Inflammatory macrophage treated with lipopolysaccharide for 4 hours (primary cell): ENCODE measurements around the gene TLE5.
"Not testable (repeated sequence)": the region's sequence is repeated elsewhere in the genome, so short reads cannot be mapped to it uniquely, and the experiment has no call there.

Source experiments
- DNase-seq: peaks from one replicate; pipeline ENCODE4 v3.0.0-alpha.2; 2020

TLE5 gene

GRCh38 chr19:3041761-3042620, 20.3 kb downstream of the TLE5 start:
- no peak for DNase-seq

DNA sequence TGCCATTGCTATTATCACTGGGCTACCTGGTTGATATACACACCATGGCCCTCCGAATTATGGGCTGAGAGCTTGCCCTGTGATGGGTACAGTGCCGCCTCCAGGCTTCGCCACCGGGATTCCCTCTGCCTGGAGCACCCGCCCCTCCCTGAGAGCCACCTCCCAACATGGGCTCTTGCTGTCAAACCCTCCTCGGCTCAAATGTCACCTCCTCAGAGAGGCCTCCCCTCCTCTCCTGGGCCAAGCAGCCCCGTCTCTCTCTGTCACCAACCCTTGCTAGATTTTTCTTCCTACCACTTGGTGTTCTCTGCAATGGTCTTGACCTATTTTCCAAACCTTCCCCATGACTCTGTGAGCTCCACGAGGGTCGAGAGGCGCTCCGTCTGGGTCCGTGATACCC, 21.0 kb downstream of the TLE5 start:
- DNase-seq = no peak

GRCh38 chr19:3039641-3040077, 22.6 kb downstream of the TLE5 start:
- DNase-seq = no peak

- DNase-seq = no peak
Measured at GRCh38 chr19:3039125-3039524, 23.2 kb downstream of the TLE5 start.

DNA sequence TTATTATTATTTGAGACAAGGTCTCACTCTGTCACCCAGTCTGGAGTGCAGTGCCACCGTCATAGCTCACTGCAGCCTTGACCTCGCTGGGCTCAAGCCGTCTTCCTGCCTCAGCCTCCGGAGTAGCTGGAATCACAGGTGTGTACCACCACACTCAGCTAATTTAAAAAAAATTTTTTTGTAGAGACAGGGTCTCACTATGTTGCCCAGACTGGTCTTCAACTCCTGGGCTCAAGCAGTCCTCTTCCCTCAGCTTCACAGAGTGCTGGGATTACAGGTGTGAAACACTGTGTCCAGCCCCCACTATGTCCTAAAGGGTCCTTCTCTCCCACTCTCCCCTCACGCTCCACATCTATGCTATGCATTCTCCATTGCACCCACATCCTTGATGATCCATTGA, 24.1 kb downstream of the TLE5 start:
- no peak for DNase-seq

DNA sequence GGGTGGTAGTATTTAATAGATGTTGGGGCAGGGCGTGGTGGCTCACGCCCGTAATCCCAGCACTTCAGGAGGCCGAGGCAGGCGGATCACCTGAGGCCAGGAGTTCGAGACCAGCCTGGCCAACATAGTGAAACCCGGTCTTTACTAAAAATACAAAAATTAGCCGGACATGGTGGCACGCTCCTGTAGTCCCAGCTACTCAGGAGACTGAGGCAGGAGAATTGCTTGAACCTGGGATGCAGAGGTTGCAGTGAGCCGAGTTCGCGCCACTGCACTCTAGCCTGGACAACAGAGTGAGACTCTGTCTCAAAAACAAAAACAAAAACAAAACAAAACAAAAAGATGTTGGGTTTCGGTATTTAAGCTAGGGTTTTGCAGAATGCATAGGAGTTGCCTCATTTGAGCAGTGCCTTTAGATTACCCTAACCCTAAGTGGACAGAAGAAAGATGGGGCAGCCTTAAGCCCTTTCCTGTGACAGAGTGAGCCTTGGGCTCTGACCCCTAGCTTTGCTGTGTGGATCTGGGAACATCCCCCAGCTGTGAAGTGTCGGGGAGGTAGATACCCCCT, 25.2 kb downstream of the TLE5 start:
- not testable (repeated sequence) for DNase-seq

GRCh38 chr19:3036119-3036976, 25.9 kb downstream of the TLE5 start:
- peak; percentile 87 for DNase-seq

GRCh38 chr19:3035542-3036118, 26.7 kb downstream of the TLE5 start:
- DNase-seq = peak; percentile 99

DNA sequence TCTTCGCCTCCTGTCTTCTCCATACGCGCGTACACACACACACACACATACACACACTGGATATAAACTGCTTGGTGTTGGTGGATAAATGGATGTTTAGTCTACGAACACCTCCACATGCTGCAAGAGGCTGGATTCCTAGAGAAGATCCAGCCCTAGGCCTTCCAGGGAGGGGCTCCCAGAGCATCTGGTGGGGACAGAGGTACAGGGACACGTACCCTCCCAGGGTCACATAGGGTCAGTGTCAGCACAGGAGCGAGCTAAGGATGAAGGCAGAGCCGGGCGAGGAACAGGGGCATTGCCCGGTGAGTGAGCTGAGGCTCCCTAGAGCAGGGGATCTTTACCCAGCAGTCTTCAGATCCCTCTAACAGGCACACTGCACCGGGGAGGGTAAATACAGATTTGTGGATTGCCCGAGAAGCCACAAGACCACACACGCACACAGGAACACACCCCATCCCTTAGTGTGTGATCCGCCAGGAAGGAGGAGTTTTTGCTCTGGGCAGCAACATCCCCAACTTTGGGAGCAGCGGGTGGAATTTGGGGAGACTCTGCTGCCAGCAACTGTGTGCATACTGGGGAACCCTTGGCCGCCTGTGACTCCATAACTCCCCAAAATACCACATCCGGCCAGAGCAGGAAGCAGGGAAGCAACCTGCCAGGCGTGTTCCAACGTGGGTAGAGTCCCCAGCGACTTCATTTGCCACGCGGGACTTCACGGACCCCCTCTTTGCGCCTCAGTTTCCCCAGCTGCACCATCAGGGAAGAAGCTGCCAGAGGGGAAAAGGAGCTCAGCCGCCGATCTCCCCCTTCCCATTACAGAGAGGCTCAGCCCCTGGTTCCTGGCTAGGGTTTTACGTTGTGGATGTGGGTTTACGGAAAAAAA, 27.4 kb downstream of the TLE5 start:
- DNase-seq = peak; percentile 12

GRCh38 chr19:3034406-3034655, 28.0 kb downstream of the TLE5 start:
- DNase-seq = no peak

DNA sequence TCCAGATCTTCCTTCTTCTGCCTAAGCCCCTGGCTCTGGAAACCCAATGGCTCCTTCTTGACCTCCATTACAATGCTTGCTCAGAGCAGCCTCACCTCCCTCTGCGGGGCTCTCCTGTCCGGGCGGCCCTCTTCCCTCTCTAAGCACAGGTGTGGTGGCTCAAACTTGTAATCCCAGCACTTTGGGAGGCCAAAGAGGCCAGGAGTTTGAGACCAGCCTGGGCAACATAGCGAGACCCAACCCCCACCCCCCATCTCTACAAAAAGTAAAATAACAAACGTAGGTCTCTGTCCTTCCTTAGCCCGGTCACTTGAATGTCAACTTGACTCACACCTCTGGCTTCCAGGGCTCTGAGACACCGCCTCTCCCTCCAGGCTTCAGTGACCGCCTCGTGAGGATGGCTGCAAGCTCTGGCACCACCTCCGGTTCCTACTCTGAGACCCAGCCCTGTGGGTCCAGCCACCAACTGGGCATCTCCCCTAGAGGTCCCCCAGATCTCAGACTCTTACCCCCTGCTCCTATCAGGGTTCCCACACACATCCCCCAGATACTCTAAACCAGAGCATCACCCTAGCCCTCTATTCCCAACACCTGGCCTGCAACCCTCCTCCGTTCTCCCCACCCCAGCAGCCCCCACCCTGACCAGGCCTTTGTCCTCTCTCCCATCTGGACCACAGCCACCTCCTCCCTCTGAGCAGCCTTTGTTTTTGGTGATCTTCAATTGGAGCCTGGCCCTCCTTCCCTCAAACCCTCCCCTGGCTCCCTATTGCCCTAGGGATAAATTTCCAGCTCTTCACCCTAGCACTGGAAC, 28.5 kb downstream of the TLE5 start:
- DNase-seq = no peak

DNA sequence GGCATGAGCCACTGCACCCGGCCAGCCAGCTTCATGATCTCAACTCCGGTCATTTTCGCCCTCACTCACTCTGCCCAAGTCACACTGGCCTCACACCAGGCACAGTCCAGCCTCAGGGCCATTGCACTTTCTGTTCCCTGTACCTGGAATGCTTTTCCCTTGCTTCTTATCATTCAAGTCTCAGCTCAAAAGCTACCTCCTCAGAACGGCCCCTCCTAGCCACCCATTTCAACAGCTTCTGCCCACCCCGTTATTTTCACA, 30.8 kb downstream of the TLE5 start:
- no peak for DNase-seq

- no peak for DNase-seq
Measured at GRCh38 chr19:3029065-3029923, 33.0 kb downstream of the TLE5 start, which contains the start of gene TLE2. Gene TLE2, minus strand, starts transcription at chr19:3029280. Its CDS starts 376 bp downstream, at chr19:3028904.

- DNase-seq = no peak
Measured at GRCh38 chr19:3028305-3029064, 33.8 kb downstream of the TLE5 start.

GRCh38 chr19:3027981-3028304, 34.4 kb downstream of the TLE5 start:
- no peak for DNase-seq

- no peak for DNase-seq
Measured at GRCh38 chr19:3027292-3027691, 35.0 kb downstream of the TLE5 start.

DNA sequence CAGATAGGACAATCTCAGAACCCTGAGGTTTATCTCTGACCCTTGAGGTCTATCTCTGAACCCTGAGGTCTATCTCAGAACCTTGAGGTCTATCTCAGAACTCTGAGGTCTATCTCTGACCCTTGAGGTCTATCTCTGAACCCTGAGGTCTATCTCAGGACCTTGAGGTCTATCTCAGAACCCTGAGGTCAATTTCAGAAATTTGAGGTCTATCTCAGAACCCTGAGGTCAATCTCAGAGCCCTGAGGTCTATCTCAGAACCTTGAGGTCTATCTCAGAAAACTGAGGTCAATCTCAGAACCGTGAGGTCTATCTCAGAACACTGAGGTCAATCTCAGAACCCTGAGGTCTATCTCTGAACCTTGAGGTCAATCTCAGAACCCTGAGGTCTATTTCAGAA, 35.5 kb downstream of the TLE5 start:
- DNase-seq = no peak

DNA sequence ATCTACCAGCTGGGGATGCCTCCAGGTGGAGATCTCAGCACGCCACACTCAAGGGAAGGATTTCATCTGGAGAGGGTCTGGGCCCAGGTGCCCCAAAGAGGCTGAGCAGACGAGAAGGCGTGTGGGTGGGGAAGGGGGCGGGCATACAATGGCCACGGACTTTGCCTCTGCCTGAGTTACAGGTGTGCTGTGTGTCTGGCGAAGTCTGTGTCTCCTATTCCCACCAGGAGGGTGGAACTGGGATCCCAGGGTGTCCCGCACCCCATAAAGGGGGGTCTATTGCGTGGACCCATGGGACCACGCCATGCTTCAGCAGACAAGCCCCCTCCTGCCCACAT, 36.8 kb downstream of the TLE5 start:
- no peak for DNase-seq

DNA sequence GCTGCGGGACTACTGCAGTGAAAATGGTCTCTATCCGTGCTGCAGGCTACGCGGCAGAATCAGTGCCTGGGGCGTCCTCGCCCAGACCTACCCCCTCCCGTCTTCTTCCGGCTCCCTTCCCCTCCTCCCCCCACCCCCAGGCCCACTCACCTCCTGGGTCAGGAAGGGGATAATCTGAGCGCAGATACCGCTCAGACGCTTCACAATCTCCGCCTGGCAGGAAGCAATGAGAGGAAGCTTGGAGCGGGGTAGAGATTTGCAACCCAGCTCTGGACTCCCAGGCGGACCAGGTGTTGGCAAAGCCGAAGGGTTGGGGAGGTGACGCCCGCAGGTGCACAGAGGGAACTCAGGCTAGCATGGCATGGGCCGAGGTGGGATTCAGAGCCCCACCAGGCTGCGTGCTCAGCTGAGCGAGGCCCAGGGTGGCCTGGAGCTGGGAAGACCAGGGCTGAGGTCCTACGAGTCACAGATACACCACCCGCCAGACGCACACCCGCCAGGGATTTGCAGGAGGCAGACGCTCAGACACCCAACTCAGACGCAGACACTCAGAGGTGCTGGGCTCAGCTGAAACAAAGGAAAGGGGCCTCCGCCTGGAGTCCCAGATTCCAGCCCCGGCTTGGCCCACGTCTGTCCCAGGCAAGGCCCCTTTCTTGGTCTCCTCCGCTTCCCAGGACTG, 37.3 kb downstream of the TLE5 start:
- DNase-seq = no peak

- DNase-seq = no peak
Measured at GRCh38 chr19:3024509-3024869, 37.8 kb downstream of the TLE5 start.
